Activated T-helper 9 cell treated with anti-CD3 and anti-CD28 coated beads, Interleukin-2, amount 50 U/mL, for 16 hours (primary cell): ENCODE results near the gene VSTM2B.
"Not testable (repeated sequence)": the region's sequence is repeated elsewhere in the genome, so short reads cannot be mapped to it uniquely, and the experiment has no call there.

ENCODE experiments used
- DNase-seq: peaks from one replicate; pipeline ENCODE4 v3.0.0-alpha.2; 2020; ENCODE audit warnings: low read depth

The VSTM2B gene

DNA sequence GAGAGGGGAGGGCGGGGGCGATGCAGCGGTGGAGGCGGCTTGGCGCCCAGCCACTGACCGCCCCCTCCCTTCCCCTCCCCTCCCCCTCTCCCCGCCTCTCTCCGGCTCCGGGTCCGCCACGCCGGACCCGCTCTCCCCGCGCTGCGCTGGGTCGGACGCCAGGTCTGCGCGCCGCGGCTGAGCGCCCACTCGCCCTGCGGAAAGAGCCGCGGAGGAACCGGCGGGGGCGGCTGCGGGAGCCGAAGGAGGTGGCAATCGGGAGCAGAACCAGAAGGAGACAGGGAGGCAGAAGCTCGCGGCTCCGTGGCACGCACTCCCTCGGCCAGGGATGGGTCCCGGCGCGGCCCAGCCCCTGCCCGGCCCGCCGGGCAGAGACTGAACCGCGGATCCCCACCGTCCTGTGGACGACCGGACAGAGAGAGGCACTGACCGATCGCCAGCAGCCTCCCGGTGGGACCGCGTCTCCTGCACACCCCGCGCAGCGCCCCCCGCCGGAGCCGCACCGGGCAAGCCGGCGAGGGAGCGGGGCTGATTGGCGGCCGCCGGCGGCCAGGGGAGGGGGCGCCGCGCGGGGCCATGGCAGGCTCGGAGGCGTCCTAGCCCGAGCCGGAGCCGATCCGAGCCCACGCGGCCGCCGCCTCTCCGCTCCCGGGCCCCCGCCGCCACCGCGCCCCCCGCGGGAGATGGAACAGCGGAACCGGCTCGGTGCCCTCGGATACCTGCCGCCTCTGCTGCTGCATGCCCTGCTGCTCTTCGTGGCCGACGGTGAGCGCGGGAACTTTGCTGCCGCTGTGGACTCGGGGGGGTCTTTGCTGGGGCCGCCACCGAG lies at the start of gene VSTM2B:
Gene VSTM2B (plus strand): TSS at position 94 of the 829 bp plus-strand sequence. CDS start 590 bp downstream, at position 684.
- DNase-seq: no peak

GRCh38 chr19:29476528-29476927 lies 49.3 kb upstream of the VSTM2B start:
- DNase-seq: no peak

GRCh38 chr19:29477831-29478577 lies 47.8 kb upstream of the VSTM2B start:
- no peak for DNase-seq

GRCh38 chr19:29478578-29479565 lies 46.9 kb upstream of the VSTM2B start:
- DNase-seq: no peak

GRCh38 chr19:29479941-29480340 lies 45.9 kb upstream of the VSTM2B start:
- no peak for DNase-seq

GRCh38 chr19:29480507-29480906 lies 45.3 kb upstream of the VSTM2B start:
- no peak for DNase-seq

GRCh38 chr19:29482855-29483640 lies 42.7 kb upstream of the VSTM2B start:
- DNase-seq: no peak

DNA sequence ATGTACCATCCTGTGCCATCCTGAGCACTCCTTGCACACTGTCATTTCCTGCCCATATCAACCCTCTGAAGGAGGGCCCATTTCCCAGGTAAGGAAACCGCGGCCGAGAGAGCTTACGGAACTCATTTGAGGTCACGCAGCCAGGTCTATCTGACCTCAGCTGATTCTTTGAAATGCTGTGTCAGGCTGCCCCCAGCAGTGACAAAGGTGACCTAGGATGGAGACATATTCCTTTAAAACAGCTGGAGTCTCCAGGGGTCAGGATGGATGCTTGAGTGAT lies 42.2 kb upstream of the VSTM2B start:
- no peak for DNase-seq

DNA sequence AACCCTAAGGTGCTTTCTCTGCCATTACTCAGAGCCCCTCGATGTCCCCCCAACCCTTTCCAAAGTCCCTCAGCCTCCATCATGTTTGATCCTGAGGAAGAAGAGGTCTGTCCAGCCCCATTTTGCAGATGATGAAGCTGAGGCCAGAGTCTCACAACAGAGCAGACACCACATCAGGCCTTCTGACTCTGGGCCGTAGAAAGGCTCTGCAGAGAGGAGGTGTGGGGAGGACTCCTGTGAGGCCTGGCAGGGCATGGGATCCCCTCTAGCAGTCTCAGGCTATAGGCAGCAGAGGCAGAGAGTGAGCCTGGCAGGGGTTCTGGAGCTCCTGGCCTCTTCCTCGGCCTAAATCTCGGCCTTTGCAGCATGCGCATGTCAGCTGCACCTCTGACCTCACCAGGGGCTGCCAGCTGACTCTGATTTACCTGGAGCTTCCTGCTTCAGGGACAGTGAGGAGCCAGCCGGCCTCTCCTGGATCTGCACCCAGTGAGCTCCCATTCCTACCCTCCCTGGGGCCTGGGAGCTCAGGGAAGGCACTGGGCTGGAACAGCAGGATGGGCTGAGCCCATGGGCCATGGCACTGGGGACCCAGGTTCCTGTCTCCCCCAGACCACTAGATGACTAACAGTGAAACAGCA lies 41.7 kb upstream of the VSTM2B start:
- no peak for DNase-seq

DNA sequence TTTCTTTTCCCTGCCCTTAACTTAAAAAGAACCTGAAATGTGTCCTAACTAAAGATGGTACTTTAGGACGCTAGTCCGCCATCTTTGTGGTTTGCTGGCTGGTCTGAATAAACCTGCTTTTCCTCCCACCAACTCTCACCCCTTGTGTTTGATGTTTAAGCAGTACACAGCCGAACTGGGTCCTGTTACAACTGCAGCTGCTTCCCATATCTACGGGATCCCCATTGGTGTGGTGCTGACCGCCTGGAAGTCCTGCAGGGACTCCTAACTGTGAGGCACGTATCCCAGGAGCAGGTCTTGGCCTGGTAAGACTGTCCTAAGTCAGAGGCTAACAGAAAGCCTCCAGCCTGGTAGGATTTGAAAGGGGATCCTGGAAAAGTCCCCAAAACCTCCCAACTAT lies 40.9 kb upstream of the VSTM2B start:
- DNase-seq: no peak

DNA sequence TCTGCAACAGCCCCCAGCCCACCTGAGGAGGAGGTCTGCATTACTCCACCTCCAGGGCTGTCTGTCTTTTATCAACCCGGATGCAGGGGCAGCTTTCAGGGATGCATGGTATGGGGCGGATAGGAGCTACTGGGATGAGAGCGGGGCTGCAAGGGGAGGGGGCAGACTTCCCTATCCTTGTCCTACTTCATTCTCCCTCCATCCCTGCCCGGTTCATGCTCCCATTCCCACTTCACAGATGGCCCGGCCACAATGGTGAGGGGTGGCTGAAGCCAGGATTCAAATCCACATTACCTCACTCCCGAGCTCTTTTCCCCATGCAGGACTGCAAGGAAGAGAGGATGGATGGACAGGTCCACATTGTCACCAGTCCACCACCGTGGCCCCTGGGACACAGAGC lies 40.5 kb upstream of the VSTM2B start:
- DNase-seq: no peak

DNA sequence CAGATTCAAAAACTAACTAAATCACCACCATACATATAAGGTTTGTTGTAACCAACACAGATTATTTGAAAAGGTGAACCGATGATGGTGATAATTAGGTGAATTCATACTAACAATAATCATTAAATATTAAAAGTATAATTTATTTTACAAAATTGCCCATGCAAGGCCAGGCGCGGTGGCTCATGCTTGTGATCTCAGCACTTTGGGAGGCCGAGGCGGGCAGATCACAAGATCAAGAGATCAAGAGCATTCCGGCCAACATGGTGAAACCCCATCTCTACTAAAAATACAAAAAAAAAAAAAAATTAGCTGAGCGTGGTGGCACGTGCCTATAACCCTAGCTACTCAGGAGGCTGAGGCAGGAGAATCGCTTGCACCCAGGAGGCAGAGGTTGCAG lies 38.8 kb upstream of the VSTM2B start:
- DNase-seq: not testable (repeated sequence)

DNA sequence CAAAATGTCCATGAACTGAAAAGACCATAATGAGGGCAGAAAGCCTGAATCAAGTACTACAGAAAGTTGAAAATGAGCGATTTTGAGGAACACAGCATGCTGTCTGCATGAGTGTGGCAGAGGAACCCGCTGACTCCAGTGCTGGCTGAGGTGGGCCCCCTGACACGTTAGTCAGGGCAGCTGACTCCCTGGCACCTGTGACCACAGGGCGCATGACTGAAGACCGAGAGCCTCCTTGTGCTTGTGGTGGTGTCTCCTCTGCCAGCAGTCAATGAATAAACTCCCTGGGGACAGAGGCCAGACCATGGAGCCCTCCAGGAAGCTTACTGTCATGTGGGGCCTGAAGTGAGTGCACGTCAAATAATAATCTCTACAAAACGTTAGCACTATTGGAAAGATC lies 38.4 kb upstream of the VSTM2B start:
- no peak for DNase-seq

GRCh38 chr19:29488316-29488715 lies 37.5 kb upstream of the VSTM2B start:
- no peak for DNase-seq

DNA sequence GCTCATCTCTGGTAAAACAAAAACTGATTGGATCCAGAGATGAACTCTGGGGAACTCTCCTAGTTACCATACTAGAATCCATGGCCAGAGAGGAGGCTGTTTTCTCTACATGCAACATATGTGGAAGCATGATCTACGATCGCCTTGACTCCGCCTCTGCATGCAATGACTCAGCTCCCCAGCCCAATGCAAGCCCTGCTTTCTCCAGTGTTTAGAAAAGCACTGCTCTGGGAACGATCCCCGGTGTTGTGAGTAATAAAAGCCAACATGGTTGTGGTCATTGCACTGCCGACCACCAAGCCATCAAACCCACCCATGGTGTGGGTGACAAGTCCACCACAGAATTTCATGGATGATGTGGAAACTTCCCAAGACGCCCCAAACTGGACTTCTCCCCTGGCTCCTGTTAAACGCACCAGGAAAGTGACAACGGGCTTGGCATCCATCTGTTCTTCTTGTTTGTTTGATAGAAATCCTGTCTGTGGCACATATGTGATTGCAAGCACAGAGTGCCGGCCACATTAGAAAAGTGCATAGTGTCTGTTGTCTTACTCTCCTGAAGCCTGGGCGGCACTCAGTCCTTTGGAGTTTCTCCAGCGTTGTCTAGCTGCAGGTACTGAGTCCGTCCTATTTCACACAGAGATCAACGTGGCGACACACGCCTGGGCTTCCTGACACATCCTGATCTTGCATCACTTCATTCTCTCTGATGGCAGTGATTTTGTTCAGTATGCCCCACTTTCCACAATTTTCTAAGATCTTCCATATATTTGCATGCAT lies 36.4 kb upstream of the VSTM2B start:
- no peak for DNase-seq

DNA sequence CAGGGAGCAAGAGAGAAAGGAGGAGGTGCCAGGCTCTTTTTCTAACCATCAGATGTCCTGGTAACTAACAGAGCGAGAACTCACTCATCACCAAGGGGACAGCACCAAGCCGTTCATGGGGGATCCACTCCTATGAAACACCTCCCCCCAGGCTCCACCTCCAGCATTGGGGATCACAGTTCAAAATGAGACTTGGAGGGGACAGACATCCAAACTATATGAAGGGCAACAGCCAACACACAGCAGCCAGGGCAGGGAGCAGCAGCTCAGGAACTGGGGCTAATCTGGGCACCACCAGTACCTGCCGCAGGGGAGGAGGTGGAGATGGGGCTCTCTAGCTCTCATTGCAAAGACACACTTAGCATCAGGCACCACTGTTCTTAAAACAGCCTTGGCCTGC lies 34.3 kb upstream of the VSTM2B start:
- no peak for DNase-seq

DNA sequence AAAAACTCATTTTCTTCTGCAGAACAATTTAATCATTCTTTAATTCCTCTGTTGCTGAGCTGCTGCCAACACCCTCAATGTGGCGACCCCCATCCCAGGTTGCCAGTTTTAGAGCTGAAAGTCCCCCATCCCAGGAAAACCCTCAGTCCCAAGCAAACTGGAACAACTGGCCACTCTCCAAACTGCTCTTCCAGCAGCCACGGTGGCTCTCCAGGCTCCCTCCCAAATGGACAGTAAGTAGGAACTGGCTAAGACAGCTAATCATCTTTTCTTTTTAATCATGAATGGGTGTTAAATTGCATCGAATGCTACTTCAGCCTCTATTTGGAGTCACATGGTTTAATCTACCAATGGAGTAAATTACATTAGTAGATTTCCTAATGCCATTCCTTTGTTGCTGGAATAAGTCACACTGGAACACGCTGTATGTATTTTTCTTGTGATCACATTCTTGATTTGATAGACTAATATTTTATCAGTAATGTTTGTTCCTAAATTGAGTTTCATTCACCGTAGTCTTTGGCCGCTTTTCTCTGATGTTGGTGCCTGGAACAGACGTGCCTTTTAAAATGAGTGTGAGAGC lies 33.7 kb upstream of the VSTM2B start:
- no peak for DNase-seq

DNA sequence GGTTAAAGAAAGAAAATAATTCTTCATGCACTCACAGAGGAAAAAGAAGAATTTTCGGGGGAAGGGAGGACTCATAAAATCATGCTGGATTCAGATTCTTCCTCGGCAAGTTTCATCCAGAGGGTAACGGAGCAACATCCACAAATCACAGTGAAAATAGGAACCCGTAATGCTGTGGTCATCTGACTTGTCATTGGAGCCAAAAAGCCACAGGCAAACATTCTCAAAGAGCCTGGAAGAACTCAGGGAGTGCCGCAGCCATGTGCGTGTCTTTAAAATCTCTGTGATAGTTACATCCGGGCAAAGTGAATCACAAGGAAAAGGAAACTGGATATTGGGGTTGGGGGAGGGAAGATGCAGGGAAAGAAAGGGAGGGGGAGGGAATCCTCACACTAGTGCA lies 33.0 kb upstream of the VSTM2B start:
- no peak for DNase-seq

DNA sequence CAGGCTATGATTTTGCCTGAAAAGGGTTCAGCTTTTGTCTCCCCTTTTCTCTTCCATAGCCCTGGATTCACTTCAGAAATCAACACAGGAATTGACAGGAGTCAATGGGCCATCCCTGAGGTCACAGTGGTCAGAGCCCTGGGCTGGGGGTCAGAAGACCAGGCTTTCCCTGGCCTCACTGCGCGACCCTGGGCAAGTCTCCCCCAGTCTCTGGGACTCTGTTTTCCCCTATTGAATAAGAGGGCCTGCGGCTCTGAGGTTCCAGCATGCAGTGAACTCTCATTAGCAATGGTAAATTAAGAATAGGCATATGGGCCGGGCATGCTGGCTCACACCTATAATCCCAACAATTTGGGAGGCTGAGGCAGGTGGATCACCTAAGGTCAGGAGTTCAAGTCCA lies 30.7 kb upstream of the VSTM2B start:
- DNase-seq: no peak

DNA sequence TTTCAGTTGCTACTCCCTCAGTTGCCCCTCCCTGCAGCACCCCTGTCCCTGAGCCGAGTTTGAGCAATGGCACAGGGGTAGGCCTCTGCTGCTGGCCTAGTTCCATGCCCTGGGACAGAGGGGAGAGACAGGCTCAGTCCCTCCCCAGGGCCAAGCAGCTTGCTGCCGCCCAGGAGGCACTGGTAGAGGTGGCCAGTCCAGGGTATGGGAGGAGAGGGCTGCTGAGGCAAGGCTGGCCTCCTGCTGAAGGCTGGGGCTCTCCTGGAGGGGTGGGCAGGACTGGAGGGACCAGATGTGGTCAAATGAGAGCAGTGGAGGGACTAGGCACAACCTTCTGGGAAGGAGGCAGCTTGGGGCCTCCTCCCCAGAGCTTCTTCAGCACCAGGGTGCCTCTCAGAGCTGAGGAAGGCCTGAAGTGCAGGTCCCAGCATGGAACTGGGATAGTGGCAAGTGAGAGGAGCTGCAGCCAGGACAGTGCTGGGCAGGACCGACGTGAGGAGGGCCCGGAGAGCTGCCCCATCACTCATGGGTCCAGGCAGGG lies 29.8 kb upstream of the VSTM2B start:
- DNase-seq: no peak
